GM18858 (cell line): Measurements from ENCODE around the gene UBQLN4.
"Not testable (repeated sequence)": the region's sequence is repeated elsewhere in the genome, so short reads cannot be mapped to it uniquely, and the experiment has no call there.

Experiments used
- ATAC-seq: cut with Tn5 transposase; IDR thresholded peaks from one replicate; pipeline ENCODE4 v1.9.1; 2021; ENCODE audit not compliant: unreplicated experiment

UBQLN4 gene

DNA sequence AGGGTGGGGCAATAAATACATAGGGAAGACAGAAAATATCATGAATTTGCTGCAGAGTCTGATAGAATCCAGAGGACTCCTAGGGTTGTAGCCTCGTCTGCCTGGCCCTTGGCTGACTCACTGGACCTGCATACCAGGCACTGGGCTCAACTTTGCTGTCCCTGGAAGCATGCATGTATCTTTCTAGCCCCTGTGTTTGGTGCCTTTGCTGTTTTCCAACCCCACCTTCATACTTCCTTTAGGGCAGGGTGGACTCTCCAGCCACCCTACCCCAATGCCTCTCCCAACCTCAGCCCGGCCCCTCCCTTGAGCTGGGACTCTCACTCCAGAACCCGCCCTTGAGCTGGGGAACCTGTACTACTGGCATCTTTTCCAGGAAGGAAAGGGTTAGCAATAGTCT lies 8.6 kb upstream of the UBQLN4 start:
- no peak for ATAC-seq

DNA sequence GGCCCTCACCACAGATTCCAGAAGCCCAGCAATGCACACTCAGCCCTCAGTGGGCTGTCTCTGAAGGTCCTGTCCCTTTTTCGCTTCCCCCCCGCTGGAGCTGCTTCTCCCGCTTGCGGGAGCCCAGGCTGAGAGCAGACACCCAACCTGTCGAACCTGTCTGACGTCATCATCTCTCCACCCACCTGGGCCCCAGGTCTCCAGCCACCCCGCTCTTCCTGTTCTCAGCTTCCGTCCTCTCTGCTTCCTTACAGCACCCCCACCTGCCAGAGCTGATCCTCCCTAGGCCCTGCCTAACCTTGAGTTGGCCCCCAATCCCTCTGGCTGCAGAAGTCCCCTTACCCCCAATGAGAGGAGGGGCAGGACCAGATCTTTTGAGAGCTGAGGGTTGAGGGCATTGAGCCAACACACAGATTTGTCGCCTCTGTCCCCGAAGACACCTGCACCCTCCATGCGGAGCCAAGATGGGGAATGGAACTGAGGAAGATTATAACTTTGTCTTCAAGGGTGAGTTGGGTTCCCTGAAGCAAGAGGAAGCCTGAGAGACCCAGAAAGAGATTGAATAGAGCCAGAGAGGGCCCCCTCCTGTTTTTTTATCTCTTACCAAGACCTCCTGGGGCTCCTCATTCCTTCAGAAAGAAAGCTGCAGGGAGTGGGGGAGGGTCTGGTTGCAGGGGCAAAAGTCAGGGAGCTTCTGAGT lies 7.5 kb upstream of the UBQLN4 start, which contains the start of gene RAB25:
Gene RAB25, plus strand, starts transcription at position 224 of the 700 bp plus-strand sequence. Its CDS starts 241 bp downstream, at position 465.
- ATAC-seq, result no peak

DNA sequence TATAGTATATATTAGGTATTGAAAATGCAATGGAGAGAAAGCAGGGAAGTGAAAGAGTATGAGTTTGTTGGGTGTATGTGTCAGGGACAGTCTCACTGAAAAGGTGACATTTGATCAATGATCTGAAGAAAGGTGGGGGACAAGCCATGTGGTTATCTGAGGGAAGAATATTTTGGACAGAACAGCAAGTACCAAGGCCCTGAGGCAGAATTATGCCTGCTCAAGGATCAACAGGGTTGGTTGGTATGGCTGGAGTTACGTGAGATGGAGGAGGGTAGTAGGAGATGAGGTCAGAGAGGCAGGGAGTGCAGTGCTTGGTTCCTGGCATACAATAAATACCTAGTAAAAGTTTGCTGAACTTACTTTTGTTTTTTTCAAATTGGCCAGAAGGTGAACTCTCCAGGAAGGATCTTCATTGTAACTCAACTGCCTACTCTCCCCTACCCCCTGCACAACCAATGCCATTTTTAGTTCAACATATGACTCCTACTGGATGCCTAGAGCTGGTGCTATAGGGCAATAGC lies 2.8 kb upstream of the UBQLN4 start:
- no peak for ATAC-seq

DNA sequence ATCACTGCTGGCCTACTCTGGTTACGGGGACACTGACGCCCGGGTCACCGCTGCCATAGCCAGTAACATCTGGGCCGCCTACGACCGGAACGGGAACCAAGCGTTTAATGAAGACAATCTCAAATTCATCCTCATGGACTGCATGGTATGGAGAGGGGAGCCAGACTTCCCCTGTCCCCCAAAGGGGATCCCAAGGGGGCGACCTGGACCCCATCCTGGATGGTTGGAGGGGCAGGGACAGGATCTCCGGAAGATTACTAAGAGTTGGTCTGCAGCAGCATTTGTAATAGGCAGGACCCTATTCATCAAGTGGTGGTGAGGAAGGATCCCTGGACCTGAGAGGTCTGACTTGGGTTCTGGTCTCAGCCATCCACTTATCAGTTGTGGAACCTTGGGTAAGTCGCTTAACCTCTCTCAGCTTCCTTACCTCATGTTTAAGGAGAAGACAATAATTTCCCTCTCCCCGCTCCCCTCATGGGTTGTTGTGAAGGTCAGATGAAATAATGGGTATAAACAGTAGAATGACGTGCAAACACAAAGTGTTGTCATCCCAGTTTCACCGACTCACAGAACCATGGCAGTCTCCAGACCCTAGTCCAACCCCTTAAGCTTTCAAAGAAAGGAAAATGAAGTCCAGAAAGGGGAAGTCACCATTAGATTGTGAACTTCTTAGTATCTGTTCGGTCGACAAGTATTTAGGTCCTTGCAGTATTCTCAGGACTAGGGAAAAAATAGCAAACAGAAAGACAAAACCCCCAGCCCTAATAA lies 1.9 kb upstream of the UBQLN4 start:
- no peak for ATAC-seq

DNA sequence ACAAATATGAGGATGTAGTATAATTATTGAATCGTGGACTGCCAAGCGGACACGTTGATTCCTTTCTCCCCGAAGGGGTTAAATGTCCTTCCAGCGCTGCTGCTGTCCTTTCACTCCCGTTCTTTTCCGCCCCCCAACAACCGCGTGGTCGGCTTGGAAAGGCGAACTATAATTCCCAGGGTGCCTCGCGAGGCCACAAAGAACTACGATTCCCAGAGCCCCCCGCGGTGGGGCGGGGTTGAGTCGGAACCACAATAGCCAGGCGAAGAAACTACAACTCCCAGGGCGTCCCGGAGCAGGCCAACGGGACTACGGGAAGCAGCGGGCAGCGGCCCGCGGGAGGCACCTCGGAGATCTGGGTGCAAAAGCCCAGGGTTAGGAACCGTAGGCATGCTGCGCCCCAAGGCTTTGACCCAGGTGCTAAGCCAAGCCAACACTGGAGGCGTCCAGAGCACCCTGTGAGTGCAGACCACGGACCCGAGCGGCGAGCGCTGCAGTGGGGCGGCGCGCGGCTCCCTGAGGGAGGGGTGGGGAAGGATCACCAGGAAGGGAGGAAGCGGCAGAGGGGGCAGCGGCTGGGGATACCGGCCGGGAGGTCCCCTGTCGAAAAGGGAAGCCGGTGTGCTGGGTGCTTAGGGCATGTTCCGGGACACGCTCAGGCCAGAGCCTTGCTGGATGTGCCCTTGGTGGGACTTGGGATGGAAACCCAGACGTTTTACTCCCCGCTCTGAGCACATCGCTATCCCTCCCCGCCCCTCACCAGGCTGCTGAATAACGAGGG lies 1.1 kb upstream of the UBQLN4 start, which contains the start of gene LAMTOR2:
Gene LAMTOR2, plus strand, starts transcription at position 283 of the 781 bp plus-strand sequence. Its CDS starts 108 bp downstream, at position 391.
- ATAC-seq, result peak; percentile 68

DNA sequence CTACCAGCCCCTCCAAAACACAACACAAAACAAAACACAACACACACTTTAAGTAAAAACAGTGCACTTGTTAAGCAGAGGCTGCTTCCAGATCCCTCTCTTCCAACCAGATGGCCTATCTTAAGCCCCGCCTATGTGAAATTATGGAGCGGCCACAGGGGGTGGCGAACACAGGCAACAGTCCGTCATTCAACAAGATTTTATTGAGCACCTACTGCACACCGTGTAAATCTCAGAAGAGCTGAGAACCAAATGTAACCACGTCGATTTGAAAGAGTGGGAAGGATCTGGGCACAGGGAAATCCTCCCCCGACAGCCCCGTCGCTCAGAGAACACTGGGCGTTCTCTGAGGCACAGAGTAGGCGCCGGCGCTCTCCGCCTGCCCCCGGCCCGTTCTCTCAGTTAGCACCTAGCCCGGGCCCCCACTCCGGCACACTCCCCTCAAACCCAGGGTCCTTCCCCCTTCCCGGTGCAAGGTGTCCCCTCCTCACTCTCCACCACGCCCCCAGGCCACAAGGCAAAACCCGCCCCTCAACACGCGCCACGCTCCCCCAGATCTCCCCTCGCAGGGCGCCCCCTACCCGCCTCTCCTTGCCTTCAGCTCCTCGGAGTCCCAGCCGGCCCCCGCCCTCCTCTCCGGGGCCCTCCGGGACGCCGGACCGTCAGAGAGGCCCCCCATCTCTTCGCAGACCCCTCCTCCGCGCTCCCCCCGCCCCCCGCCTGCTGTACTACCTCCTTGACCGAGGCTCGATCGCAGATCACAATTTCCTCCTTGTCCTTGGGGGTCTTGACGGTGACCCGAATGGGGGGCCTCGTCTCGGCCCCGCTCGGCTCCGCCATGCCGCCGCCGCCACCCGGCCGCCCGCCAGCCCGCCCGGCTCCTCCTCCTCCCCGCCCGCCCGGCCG lies 483 bp downstream of the UBQLN4 start:
- no peak for ATAC-seq

DNA sequence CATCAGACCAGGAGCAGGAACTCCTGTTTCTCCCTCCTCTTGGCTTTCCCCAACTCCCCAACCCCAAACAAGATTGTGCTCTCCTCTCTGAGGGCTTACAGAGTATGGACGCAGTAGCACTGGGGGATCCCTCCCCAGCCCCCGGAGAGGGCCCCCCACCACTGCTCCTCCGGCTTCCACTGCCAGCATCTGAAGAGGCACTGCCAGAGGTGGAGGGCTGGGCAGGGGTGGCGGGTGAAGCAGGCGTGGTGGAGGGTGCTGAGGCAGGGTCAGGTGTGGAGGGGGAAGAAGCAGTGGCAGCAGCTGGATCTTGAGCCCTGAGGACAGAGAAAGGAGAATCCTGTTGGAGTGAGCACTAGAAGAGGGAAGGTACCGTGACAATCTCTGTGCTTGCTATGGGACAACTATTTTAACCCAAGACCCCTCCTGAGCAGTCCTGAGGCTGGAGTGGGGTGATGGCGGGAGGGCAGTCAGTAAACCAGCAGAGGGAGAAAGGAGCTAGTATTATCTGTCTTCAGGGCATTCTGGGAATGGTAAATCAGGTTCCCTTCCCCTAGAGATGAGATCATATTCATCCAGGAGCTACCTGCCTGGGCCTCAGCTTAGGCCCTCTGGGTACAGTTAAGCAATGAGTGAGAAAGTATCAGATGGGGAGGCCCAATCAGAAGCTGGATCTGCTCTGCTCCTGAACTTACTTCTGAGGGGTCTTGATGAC lies 2.4 kb downstream of the UBQLN4 start:
- ATAC-seq, result no peak

DNA sequence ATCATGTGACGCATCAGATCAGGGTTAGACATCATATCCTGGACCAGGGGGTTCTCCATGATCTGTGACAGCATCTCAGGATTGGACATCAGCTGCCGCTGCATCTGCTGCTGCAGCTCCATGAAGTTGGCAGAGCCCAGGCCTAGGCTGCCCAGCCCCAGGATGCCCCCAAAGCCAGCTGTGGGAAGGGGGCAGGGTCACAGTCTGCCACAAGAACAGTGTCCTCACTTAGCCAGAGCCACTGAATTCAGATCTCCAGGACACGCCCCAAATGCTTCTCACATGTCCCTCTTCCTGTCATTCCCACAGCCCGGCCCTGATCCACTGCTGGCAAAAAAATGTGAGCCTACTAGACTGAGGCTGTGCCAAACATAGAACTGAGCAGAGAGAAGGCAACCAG lies 3.2 kb downstream of the UBQLN4 start:
- no peak for ATAC-seq

DNA sequence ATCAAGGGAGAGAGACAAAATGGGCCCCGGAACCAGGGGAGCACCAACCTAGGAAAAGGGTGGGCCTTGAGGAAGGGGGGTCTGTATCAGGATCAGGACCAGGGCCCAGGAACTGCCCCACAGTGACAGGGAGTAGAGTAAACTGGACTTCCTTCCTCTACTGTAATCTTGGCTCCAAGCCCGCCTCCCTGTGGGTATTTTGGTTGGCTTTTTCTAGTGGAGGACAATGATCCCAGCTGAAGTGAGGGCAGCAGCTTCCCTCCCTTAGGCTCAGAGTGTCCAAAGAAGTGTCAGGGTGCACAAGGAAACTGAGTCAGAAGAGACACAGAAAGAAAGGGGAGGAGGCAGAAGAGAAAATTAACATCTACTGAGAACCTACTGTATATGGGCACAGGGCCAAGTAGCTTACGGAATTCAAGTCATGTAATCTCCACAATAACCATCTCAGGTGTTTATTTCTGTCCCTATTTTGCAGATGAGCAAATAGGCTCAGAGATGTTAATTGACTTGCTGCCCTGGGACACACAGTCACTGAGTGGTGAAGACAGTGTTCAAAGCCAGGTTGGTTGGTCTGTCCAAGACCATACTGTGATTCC lies 4.8 kb downstream of the UBQLN4 start:
- ATAC-seq, result no peak

DNA sequence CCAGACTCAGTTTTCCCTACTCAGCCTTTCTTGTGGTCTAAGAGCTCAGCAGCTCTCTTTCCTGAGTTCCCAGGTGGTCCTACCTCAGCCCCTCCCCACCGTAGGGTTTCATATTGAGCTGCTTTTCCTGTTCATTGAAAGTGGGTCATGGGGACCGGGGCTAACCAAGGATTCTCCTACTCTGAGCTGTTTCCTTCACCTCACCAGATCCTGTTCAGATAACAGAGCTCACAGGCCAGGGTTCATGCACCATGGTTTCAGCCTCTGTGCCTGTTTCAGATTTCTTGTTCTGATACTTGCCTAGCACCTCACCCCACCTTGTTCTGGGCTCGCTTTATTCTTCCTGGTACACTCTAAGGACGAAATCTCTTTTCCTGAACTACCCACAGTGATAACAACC lies 8.5 kb downstream of the UBQLN4 start:
- no peak for ATAC-seq

DNA sequence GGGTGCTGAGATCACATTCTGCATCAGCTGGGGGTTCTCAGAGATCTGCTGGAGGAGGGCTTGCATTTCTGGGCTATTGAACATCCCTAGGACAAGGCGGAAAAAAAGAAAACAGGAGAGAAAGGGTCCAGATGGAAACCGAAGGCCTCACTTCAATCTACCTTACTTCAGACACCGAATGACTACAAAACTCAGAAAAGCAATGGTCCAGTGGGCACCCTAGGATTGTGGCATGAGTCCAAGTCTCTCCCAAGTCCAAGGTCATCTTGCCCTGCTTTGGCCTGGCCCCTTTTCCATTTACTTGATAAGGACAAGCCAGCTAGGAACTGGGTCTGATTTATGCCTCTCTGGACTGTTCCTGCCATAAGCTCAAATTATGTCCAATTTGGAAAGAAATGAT lies 10.8 kb downstream of the UBQLN4 start:
- ATAC-seq, result no peak

DNA sequence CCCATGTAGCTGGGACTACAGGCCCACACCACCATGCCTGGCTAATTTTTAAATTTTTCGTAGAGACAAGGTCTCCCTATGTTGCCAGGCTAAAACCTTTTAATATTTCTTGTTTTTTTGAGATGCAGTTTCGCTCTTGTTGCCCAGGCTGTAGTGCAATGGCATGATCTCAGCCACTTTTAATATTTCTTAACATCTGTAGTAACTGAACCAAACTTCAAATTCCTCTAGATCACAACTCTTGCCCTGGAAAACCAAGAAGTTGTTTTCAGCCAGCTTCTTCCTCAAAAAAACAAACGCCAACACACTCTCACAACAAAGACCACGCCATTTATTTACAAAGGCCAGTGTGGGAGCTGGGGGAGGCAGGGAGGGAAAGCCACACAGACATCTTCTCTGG lies 18.6 kb downstream of the UBQLN4 start:
- not testable (repeated sequence) for ATAC-seq

DNA sequence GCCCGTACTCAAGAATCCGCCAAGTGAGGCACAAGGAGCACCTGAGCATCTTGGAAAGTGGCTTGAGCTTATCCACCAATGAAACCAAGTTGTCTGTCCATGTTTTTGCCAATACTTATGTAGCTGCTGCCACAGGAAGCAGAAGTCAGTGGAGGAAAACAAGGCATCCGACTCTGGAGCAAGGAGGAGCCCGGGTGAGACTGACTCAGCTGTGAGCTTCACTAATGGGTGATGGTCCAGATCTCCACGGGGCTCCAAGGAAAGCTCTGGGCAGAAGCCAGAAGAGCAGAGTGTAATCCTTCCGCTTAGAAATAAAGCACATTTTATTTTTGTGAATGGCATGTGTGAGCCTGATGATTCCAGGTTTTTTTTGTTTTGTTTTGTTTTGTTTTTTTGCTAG lies 20.6 kb downstream of the UBQLN4 start:
- no peak for ATAC-seq

DNA sequence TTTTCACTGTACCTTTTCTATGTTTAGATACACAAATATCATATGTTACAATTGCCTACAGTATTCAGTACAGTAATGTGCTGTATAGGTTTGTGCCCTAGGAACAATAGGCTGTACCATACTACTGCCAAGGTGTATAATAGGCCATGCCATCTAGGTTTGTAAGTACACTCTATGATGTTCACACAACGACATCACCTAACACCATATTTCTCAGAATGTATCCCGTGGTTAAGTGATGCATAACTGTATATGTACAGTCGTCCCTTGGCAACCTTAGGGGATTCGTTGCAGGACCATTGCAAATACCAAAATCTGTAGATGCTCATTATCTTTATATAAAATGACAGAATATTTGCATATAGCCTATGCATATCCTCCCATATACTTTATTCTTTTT lies 27.0 kb downstream of the UBQLN4 start:
- ATAC-seq, result no peak

DNA sequence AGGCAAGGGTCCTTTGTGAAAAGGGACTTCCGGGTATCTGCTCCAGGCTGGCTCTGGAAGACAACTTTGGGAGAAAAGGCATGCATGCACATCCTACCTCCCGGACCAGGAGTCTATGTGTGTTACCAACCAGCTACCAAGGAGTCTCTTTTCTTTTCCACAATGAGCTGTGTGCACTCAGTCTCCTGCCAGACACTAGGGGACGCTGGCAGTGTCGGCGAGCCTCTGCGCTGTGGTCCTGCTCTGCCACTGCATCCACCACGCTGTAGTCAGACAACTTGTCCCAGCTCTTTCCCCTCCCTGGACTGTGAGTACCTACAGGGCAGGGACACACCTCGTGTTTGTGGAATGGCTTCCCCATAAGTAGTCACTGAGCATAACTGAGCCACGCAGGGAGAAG lies 27.7 kb downstream of the UBQLN4 start:
- no peak for ATAC-seq

DNA sequence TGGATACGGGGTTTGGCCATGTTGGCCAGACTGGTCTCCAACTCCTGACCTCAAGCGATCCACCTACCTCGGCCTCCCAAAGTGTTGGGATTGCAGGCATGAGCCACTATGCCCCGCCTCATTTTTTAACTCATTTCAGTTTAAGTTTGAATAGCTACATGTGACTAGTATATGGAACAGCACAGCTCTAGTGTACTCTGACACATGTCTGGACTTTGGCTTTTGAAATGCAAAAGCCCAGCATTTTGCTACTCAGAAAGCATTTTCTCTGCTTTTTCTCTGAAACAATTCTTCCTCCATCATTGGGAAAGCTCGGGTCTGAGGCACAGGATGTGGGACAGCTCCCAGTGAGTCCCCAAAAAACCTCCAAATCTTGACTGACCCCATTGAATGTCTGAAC lies 28.8 kb downstream of the UBQLN4 start:
- no peak for ATAC-seq

DNA sequence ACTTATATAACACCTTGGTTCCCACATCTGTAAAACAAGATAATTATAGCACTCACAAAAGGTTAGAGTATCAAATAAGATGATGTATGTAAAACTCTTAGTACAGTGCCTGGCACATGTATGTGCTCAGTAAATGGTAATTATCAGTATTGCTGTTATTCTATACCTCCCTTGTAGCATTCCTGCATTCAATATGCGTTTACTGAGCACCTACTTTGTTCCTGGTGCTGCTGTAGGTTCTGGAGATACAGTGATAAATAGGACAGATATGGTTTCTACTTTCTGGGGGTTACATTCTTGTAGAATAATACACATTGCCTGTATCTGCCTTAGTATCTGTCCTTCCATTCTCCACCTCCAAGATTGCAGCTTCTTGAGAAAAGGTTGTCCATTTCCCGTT lies 31.6 kb downstream of the UBQLN4 start:
- no peak for ATAC-seq

DNA sequence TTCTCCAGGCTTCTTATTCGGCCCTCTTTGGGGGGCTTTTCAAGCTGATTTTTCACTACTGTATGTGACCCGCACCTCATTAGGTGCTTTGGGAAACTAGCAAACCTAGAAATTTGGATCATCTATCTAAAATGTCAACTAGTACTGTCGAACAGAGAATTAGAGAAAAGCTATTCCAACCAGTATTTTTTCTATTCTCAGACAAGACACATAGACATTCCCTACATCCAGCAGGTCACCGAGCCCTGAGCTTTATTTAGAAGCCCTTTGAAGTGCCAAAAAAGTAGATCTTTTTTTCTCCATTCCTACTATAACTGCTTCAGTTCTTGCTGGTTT lies 32.5 kb downstream of the UBQLN4 start:
- ATAC-seq, result no peak

DNA sequence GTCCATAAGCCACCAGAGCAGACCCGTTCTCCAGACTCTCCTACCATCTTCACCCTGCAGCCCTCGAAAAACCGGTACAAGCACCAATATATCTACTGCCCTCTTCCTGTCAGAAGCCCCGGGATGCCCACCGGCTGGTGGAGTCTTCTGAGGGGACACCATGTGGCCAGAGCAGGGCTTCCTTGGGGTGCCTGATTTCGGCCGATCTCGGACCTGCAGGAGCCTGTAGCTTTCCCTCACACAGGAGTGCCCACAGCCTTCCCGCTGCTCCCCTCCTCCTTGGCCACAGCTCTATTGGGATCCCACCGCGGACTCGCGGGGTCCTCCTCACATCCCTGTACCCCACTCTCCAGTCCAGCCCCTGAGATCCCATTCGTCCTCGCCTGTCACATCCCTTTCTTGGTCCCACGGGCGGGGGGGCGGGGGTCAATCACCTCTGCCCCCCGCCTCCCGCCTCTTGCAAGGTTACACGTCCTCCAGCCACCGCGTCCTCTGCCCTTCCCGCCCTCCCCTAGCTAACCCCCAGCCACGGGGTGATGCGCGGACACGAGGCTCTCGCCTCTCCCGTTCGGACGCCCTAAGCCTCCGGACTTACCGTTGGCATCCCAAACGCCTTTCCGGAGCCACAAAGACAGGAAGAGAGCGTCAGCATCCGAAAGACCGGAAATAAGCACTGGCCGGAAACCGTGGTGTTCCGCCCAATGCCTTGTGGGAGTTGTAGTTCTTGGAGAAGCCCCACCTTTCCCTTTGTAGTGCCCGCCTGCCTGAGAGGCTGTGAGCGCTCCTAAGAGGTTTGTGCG lies 33.1 kb downstream of the UBQLN4 start, which contains the start of gene SSR2:
Gene SSR2, minus strand, starts transcription at position 659 of the 800 bp plus-strand sequence. CDS start 784 bp downstream, outside the sequence.
- ATAC-seq, result peak; percentile 88
